ENCODE measurements around the gene SLC12A8. TPM values are rescaled to one million over a fixed set of nuclear protein-coding genes. Genes with fewer than 3 reads are reported as not detected.
A peak's percentile ranks its signal among the peaks of the same experiment; 100 is the strongest.

The SLC12A8 gene
- total and polyA plus RNA-seq, 2 of the 13 experiments (the other 11 are each of a cell fraction or from before 2014, with no cell fraction given), result 0.44 to 0.71 TPM

GRCh38 chr3:125212509-125213363, at the start of gene SLC12A8 (continued):
- TF ChIP-seq, protein P1, sequence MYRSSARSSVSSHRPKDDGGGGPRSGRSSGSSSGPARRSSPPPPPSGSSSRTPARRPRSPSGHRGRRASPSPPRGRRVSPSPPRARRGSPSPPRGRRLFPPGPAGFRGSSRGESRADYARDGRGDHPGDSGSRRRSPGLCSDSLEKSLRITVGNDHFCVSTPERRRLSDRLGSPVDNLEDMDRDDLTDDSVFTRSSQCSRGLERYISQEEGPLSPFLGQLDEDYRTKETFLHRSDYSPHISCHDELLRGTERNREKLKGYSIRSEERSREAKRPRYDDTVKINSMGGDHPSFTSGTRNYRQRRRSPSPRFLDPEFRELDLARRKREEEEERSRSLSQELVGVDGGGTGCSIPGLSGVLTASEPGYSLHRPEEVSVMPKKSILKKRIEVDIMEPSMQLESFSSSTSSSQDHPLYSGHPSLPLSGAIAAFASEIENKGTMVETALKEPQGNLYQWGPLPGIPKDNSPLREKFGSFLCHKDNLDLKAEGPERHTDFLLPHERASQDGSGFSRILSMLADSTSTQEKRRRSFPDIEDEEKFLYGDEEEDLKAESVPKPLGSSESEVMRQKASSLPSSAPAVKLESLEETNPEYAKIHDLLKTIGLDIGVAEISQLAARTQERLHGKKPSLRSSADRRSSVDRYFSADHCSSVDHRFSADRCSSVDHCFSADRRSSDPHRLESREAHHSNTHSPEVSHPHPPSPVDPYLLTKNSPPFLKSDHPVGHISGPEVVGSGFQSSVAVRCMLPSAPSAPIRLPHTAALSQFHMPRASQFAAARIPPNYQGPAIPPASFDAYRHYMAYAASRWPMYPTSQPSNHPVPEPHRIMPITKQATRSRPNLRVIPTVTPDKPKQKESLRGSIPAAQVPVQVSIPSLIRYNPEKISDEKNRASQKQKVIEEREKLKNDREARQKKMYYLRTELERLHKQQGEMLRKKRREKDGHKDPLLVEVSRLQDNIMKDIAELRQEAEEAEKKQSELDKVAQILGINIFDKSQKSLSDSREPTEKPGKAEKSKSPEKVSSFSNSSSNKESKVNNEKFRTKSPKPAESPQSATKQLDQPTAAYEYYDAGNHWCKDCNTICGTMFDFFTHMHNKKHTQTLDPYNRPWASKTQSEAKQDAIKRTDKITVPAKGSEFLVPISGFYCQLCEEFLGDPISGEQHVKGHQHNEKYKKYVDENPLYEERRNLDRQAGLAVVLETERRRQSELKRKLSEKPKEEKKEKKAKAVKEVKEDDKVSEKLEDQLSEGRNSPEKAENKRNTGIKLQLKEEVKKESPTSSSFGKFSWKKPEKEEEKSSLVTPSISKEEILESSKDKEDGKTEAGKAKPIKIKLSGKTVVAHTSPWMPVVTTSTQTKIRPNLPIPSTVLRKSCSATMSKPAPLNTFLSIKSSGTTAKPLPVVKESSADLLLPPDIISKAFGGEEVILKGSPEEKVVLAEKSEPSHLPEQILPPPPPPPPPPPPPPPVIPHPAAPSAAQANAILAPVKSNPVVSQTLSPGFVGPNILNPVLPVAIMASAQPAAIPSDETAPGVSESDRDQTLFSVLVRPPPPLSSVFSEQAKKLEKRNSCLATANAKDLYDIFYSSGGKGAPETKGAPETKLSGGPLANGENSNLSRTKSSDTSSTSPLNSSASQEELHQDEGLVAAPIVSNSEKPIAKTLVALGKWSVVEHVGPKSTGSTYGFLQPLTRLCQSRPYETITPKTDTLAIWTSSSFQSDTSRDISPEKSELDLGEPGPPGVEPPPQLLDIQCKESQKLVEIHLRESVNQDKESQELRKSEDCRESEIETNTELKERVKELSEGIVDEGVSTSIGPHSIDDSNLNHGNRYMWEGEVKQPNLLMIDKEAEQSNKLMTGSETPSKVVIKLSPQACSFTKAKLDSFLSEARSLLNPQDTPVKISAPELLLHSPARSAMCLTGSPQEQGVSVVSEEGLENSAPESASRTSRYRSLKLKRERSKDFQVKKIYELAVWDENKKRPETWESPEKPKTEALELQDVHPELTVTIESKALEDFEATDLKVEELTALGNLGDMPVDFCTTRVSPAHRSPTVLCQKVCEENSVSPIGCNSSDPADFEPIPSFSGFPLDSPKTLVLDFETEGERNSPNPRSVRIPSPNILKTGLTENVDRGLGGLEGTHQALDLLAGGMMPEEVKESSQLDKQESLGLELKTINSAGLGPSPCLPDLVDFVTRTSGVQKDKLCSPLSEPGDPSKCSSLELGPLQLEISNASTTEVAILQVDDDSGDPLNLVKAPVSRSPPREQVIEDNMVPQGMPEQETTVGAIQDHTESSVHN (CRISPR knock-in tag; IDR thresholded peaks at IDR 0.05), result no peak
- TF ChIP-seq, protein P2, sequence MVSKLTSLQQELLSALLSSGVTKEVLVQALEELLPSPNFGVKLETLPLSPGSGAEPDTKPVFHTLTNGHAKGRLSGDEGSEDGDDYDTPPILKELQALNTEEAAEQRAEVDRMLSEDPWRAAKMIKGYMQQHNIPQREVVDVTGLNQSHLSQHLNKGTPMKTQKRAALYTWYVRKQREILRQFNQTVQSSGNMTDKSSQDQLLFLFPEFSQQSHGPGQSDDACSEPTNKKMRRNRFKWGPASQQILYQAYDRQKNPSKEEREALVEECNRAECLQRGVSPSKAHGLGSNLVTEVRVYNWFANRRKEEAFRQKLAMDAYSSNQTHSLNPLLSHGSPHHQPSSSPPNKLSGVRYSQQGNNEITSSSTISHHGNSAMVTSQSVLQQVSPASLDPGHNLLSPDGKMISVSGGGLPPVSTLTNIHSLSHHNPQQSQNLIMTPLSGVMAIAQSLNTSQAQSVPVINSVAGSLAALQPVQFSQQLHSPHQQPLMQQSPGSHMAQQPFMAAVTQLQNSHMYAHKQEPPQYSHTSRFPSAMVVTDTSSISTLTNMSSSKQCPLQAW (CRISPR knock-in tag; IDR thresholded peaks at IDR 0.05), result no peak
- TF ChIP-seq ZNF674 (CRISPR knock-in tag; IDR thresholded peaks at IDR 0.05; ENCODE audit: low read depth) (no peak), HNRNPK (IDR thresholded peaks at IDR 0.05; ENCODE audit: low read depth, low read length, poor library complexity, severe bottlenecking) (peak; percentile 25), SNAPC2 (CRISPR knock-in tag; IDR thresholded peaks at IDR 0.05) (no peak), TRIM24 (CRISPR knock-in tag; IDR thresholded peaks at IDR 0.05) (no peak), ZNF124 (CRISPR knock-in tag; IDR thresholded peaks at IDR 0.05) (no peak), PAX8 (CRISPR knock-in tag; IDR thresholded peaks at IDR 0.05; ENCODE audit: borderline replicate concordance) (no peak), ZNF788 (CRISPR knock-in tag; IDR thresholded peaks at IDR 0.05; ENCODE audit: borderline replicate concordance) (0 out of 2 replicates have a peak, but pooled peaks have one; percentile 32), HOMEZ (CRISPR knock-in tag; IDR thresholded peaks at IDR 0.05; ENCODE audit: low read depth) (no peak), ZNF577 (CRISPR knock-in tag; IDR thresholded peaks at IDR 0.05; ENCODE audit: borderline replicate concordance, low read depth) (no peak), ZNF430 (CRISPR knock-in tag; IDR thresholded peaks at IDR 0.05) (no peak), MAFF (IDR thresholded peaks at IDR 0.05; ENCODE audit: low read depth, low read length) (no peak)
- TF ChIP-seq, protein P3, sequence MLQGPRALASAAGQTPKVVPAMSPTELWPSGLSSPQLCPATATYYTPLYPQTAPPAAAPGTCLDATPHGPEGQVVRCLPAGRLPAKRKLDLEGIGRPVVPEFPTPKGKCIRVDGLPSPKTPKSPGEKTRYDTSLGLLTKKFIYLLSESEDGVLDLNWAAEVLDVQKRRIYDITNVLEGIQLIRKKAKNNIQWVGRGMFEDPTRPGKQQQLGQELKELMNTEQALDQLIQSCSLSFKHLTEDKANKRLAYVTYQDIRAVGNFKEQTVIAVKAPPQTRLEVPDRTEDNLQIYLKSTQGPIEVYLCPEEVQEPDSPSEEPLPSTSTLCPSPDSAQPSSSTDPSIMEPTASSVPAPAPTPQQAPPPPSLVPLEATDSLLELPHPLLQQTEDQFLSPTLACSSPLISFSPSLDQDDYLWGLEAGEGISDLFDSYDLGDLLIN (CRISPR knock-in tag; IDR thresholded peaks at IDR 0.05; ENCODE audit: borderline replicate concordance), result no peak

Measured in HepG2 (cell line).